ENCODE results near the gene ARFGAP2.

ARFGAP2 gene

DNA sequence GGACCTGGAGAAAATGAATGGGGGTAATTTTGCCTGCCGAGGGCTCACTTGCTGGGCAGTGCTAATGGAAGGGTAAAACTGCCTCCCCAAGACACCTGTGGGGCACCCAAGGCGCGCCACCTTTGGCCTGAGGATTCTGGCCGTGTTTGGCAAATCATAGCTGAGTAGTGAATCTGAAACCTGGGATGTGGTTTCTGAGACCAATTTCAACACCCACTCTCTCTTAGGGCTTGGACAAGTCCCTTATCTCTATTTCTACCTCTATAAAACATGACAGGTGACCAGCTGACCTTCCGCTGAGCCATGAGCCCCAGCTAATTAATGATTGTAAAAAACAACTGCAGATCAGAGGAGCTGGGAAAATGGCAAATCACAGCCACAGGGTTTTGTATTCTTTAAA lies 11.0 kb upstream of the ARFGAP2 start:
- in situ Hi-C loops (cut with MboI; ENCODE audit: low sequenced_read_pairs): no loop called here

DNA sequence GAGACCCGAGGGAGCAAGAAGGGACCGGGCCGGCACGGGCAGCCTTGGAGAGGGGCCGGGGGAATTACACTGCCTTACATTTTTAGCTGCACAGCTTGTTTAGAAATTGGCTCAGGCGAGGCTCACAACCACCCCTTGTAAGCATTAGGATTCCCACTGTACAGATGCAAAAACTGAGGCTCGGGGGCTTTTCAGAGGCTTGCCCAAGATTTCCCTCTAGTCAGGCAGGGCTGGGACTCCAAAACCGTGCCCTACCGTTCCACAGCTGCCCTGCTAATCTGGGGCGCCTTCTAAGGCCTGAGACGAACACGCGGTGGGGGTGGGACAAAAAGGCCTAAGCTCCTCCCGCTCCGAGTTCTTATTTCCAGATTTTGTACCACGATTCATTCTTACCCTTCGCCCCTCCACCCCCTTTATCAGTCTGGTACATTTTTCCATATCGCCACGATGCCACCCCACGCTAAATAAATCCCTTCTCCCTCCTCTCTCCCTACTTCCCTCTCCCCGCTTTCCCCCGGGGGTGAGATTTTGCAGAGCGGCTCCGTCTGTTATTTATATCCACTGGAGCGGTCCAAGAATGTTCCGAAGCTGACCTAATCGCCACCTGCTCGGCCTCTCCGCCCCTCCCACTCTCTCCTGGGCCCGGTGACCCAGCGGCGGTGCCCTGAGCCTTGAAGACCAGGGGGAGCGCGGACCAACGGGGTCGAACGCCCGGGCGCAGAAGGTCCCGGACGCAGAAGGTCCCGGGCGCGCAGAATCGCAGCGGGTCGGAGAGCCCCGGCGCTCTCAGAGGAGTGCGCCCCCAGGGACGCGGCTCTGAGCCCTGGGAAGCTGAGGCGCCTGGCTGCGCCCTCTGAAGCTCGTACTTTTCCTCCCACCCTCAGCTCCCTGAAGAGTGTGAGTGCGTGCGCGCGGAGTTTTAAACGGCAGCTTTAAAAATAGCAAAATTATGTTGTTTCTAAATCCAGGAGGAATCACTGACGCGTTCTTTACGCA lies 10.3 kb upstream of the ARFGAP2 start:
- in situ Hi-C loops (cut with MboI; ENCODE audit: low sequenced_read_pairs): no loop called here

GRCh38 chr11:47186076-47186699 lies 9.5 kb upstream of the ARFGAP2 start, which contains the start of gene PACSIN3:
Gene PACSIN3 (minus strand): TSS chr11:47186434. CDS start chr11:47182727, 3,707 bp downstream.
- in situ Hi-C loops (cut with MboI; ENCODE audit: low sequenced_read_pairs): no loop called here

- in situ Hi-C loops (cut with MboI; ENCODE audit: low sequenced_read_pairs): no loop called here
Measured at GRCh38 chr11:47185305-47186075, 8.8 kb upstream of the ARFGAP2 start.

DNA sequence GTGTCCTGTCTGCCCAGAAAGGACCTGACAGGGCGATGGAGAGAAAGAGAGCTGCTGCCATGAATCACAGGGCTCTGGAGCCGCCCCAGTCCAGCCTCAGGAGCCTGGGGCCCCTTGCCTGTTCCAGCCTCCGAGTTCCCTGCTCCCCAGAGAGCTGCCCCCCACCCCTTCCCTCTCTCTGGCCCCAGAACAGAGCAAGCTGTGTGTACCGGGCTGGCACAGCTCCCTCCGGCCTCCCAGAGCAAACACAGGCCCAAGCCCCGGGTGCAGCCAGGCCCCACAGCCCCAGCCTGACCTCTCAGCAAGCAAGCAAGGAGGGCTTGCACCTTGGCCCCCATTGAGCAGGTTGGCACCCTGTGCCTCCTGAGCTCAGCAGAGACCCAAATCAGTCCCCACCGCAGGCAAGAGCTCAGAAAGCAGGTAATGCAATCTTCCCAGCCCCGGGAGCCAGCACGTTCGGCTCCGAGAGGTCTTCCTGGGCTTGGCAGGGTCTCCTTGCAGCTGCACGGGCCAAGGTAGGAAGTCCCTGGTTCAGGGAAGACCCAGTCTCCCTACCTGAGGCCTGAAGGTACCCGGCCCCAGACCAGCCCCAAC lies 8.1 kb upstream of the ARFGAP2 start:
- in situ Hi-C loops (cut with MboI; ENCODE audit: low sequenced_read_pairs): no loop called here

GRCh38 chr11:47183969-47184368 lies 7.3 kb upstream of the ARFGAP2 start:
- in situ Hi-C loops (cut with MboI; ENCODE audit: low sequenced_read_pairs): no loop called here

GRCh38 chr11:47183031-47183856 lies 6.6 kb upstream of the ARFGAP2 start:
- in situ Hi-C loops (cut with MboI; ENCODE audit: low sequenced_read_pairs): no loop called here

DNA sequence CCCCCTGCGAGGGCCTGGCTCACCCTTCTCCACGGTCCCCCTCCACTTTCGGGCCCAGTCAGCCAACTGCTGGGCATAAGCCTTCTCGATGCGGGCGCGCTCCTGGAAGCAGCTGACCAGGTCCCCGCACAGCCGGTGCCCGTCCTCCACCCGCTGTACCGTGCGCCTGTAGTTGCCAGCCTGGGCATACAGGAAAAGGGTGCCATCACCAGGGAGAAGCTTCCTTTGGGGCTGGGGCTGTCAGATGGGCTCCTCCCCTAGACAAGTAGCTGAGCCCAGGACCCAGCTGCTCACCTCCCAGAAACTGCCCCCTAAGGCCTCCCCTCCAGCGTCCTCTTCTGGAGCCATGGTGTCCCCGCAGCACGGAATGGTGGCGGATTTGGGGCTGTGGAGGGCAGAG lies 5.7 kb upstream of the ARFGAP2 start:
- in situ Hi-C loops (cut with MboI; ENCODE audit: low sequenced_read_pairs): no loop called here

DNA sequence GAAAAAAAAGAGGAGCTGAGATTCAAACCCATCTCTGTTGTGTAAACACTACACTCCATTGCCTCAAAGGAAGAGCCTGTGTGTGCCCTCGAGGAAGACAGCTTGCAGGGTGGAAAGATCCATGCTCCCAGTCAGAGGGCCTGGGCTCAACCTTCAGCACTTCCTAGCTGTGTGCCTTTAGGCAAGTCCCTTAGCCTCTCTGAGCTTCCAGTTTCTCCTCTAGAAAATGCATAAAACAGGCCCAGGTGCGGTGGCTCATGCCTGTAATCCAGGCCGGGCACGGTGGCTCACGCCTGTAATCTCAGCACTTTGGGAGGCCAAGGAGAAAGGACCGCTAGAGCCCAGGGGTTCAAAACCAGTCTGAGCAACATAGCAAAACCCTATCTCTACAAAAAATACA lies 4.6 kb upstream of the ARFGAP2 start:
- in situ Hi-C loops (cut with MboI; ENCODE audit: low sequenced_read_pairs): no loop called here

GRCh38 chr11:47180006-47180787 lies 3.5 kb upstream of the ARFGAP2 start:
- in situ Hi-C loops (cut with MboI; ENCODE audit: low sequenced_read_pairs): no loop called here

DNA sequence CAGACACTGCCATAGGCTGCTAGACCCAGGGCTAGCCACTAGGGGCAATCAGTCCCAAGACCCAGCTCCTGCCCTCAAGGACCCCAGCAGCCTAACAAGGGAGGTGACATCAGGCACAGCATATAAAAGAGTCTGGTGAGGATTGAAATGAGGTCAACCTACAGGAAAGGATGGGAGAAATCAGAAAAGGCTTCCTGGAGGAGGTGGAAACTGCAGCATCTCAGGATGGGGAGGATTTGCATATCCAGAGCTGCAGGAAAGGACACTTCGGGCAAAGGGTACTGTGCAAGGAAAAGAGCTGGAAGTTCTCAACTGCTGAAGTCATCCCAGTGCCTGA lies 2.9 kb upstream of the ARFGAP2 start:
- in situ Hi-C loops (cut with MboI; ENCODE audit: low sequenced_read_pairs): no loop called here

GRCh38 chr11:47178737-47179654 lies 2.3 kb upstream of the ARFGAP2 start:
- in situ Hi-C loops (cut with MboI; ENCODE audit: low sequenced_read_pairs): no loop called here

- in situ Hi-C loops (cut with MboI; ENCODE audit: low sequenced_read_pairs): no loop called here
Measured at GRCh38 chr11:47178316-47178715, 1.6 kb upstream of the ARFGAP2 start.

- in situ Hi-C loops (cut with MboI; ENCODE audit: low sequenced_read_pairs): no loop called here
Measured at GRCh38 chr11:47177846-47178245, 1.2 kb upstream of the ARFGAP2 start.

DNA sequence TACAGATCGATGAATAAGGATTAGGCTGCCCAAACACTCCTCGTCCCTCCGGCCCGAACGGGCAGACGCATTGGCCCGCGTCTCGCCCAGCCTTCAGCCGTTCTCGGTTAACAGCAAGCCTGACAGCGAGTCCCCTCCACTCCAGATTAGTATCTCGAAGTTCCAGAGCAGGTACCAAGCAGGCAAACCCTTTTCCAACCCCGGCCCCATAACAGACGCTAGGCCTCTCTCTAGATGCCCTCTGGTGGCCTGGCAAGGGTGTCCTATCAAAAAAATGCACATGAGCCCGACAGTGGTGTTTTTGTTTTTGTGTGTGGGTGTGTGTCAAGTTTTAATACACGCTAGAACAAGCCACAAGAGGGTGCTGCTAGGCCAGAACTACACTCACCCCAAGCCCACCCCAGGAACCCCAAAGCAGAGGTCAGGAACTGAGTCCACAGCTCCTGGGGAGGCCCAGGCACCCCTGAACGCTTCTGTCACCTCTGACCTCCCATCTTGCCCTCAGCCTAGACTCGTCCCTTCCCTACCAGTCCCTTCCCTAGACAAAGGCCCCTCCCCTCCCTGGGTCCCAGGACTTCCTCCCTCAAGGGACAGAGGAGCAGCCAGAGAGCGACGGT lies 658 bp upstream of the ARFGAP2 start:
- in situ Hi-C loops (cut with MboI; ENCODE audit: low sequenced_read_pairs): no loop called here

DNA sequence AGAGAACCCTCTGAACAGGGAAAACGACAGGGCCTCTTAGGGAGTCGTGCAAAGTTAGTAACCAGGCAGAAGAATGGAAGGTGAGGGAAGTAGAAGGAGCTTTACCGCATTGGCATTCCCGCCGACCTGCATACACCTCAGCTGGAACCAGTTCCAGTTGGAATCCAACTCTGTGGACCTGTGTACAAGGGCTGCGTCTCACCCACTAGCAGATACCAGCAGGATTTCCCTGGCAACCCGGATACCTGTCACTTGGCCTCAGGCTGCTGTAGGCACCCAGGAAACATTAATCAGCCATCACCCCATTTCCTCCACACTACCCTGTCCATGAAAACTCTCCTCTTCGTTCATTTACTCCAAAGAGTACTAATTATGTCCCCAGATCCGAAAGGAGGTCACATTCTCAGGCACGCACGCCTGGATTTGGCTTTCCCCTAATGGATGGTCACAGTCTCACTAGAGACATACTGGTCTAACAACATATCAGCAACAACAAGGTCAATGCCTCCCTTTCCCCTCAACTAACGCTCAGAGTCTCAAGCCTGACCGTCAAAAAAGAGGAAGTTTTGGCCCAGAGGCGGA lies 842 bp downstream of the ARFGAP2 start:
- in situ Hi-C loops (cut with MboI; ENCODE audit: low sequenced_read_pairs): no loop called here

DNA sequence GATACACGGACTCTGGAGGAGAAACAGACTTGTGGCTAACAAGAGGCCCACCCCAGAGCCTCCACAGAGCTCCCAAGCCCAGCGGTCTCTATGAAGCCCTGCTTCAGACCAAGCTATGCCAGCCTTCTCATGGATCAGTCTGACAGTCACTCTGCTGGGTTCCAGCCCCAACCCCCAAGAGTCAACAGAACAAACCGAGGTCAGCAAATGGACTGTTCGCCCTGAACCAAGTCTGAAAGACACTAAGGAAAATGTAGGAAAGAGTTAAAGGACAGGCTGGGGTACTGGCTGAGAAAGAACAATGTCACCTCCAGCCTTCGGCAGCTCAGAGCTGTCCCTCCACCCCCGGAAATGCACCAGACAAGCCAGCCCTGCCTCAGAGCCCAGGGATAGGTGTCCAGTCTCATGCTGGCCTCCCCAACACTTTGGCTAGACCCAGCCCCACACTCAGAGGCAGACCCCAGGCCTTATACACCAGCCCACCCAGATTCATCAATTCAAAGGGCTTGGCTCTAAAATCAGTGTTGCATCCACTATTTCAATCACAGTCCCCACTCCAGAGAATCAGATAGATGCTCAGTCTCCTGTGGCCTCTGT lies 3.8 kb downstream of the ARFGAP2 start:
- in situ Hi-C loops (cut with MboI; ENCODE audit: low sequenced_read_pairs): loop anchor here (25.0 kb wide), 1 partner anchor 286 kb away; no protein-coding TSS in a partner anchor
